Stimulated activated memory B cell treated with anti-CD40 and anti-IgM and Interleukin-4, amounts not matched to agents 10 μg/mL and 1 μg/mL and 100 μg/mL, for 72 hours (primary cell): Measurements from ENCODE around the gene NFYC.

Source experiments
- ATAC-seq: fragments of 150-1000 bp; cut with Tn5 transposase; 2 replicates; pipeline ENCODE4 v1.10.0; 2021
- H3K27ac Mint-ChIP-seq: one replicate; pipeline ENCODE4 v1.8.0; 2022; ENCODE audit warnings: mild to moderate bottlenecking, mixed read lengths
- H3K27me3 Mint-ChIP-seq: one replicate; pipeline ENCODE4 v1.8.0; 2022; ENCODE audit warnings: mixed read lengths
- H3K36me3 Mint-ChIP-seq: one replicate; pipeline ENCODE4 v1.8.0; 2022; ENCODE audit warnings: mixed read lengths
- H3K4me1 Mint-ChIP-seq: one replicate; pipeline ENCODE4 v1.8.0; 2022; ENCODE audit warnings: mixed read lengths
- H3K4me3 Mint-ChIP-seq: one replicate; pipeline ENCODE4 v1.8.0; 2022; ENCODE audit warnings: mild to moderate bottlenecking, moderate library complexity, mixed read lengths
- H3K9me3 Mint-ChIP-seq: one replicate; pipeline ENCODE4 v1.8.0; 2022; ENCODE audit warnings: mixed read lengths

Gene NFYC

GRCh38 chr1:40808002-40808401 is 116.5 kb downstream of the NFYC start:
- no peak overlapping the region for H3K4me3 Mint-ChIP-seq
- H3K27ac Mint-ChIP-seq: no peak overlapping the region
- H3K27me3 Mint-ChIP-seq: peaks cover 5% of the 10 kb centered on the region
- no peaks in the 10 kb centered on the region for H3K36me3 Mint-ChIP-seq
- H3K4me1 Mint-ChIP-seq: peaks cover 34% of the 10 kb centered on the region
- peaks cover 7% of the 10 kb centered on the region for H3K9me3 Mint-ChIP-seq
- no peak for ATAC-seq

DNA sequence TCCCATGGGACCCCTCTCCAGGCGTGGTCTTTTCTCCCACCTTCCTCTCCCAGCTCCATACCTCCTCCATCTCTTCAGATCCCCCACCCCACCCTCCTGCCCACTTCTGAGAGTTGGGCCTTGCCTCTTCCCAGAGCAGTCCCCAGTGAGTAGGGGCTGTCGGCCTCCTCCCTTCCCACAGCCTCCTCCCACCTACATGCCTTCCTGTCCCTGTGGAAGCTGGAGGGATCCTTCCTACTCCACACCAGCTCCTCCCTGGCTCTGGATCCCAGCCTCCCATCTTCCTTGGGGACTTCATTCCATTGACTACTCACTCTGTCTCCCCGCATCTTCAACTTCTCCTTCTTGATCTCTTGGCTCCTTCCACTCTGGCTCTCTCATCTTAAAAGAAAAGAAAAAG is 116.9 kb downstream of the NFYC start:
- Mint-ChIP-seq H3K36me3 (no peaks in the 10 kb centered on the region), H3K27me3 (peaks cover 8% of the 10 kb centered on the region), H3K4me3 (no peak overlapping the region), H3K27ac (peak overlapping the region; percentile 59), H3K9me3 (peaks cover 7% of the 10 kb centered on the region), H3K4me1 (peaks cover 29% of the 10 kb centered on the region)
- no peak for ATAC-seq

- peaks cover 8% of the 10 kb centered on the region for H3K27me3 Mint-ChIP-seq
- peak overlapping the region; percentile 59 for H3K27ac Mint-ChIP-seq
- H3K4me1 Mint-ChIP-seq: peaks cover 24% of the 10 kb centered on the region
- H3K9me3 Mint-ChIP-seq: peaks cover 7% of the 10 kb centered on the region
- ATAC-seq: peak; percentile 25
- H3K4me3 Mint-ChIP-seq: no peak overlapping the region
- H3K36me3 Mint-ChIP-seq: no peaks in the 10 kb centered on the region
Measured at GRCh38 chr1:40808909-40809308, 117.4 kb downstream of the NFYC start.

DNA sequence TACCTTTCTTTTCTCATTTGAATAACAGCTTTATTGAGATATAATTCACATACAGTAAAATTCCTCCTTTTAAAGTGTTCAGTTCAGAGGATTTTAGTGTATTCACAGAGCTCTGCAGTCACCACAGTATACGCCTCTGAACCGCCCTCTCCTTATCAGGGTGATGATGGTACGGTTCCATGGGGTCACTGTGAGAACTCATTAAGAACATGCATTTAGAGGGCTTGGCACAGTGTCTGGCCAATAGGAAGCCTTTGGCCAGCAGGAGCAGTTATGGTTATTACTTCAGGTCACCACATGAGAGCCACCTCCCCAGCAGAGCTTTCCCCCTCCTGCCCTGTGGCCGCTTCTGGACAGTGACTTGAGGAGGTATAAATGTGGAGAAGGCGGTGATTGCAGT is 119.4 kb downstream of the NFYC start:
- H3K27ac Mint-ChIP-seq: no peak overlapping the region
- peaks cover 22% of the 10 kb centered on the region for H3K4me1 Mint-ChIP-seq
- peaks cover 8% of the 10 kb centered on the region for H3K27me3 Mint-ChIP-seq
- ATAC-seq: no peak
- no peaks in the 10 kb centered on the region for H3K36me3 Mint-ChIP-seq
- H3K4me3 Mint-ChIP-seq: no peak overlapping the region
- peaks cover 7% of the 10 kb centered on the region for H3K9me3 Mint-ChIP-seq

DNA sequence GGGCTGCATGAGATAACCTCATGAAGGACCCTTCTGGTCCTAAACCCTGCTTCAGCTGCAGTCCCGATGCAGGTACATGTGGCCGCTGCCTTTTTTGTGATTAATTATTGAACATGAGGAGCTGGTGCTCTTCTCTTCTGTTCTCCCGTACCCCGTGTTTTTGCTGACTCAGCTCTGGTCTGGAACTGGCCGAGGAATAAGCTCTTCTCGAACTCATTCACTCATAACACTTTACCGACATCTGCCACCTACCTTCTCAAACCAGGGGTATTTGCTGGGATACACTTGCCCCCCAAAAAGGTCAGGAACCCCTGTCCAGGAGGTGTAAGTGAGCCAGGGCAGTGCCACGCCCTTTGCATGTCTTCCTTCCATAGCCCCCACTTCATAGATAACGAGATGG is 123.9 kb downstream of the NFYC start:
- Mint-ChIP-seq H3K4me3 (no peak overlapping the region), H3K27ac (no peak overlapping the region), H3K36me3 (no peaks in the 10 kb centered on the region), H3K9me3 (no peaks in the 10 kb centered on the region), H3K4me1 (peaks cover 23% of the 10 kb centered on the region), H3K27me3 (peaks cover 8% of the 10 kb centered on the region)
- ATAC-seq: no peak

DNA sequence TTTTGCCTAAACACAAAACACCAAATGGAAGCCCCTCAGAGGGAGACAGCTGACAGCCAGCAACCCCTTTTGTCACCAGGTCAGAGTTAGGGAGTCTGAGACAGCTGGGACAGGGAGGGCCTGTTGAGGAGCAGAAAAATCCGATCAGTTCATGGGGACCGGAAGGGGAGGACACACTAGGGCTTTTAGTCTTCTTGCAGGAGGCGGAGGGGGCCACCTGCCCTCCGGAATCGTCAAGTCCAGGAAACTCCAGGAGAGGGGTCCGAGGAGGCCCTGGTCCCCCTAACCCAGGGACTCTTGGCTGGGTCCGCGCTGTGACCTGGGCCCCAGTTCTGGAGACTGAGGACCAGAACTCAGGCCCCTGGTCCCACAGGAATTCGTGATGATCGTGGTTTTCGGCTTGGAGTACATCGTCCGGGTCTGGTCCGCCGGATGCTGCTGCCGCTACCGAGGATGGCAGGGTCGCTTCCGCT is 126.3 kb downstream of the NFYC start:
- ATAC-seq: peak; percentile 46
- peaks cover 5% of the 10 kb centered on the region for H3K27me3 Mint-ChIP-seq
- H3K9me3 Mint-ChIP-seq: no peaks in the 10 kb centered on the region
- peaks cover 21% of the 10 kb centered on the region for H3K4me1 Mint-ChIP-seq
- H3K4me3 Mint-ChIP-seq: peak overlapping the region; percentile 80
- H3K27ac Mint-ChIP-seq: peak overlapping the region; percentile 77
- H3K36me3 Mint-ChIP-seq: no peaks in the 10 kb centered on the region

GRCh38 chr1:40818264-40818961 is 126.9 kb downstream of the NFYC start:
- H3K27me3 Mint-ChIP-seq: no peaks in the 10 kb centered on the region
- no peaks in the 10 kb centered on the region for H3K9me3 Mint-ChIP-seq
- peak overlapping the region; percentile 80 for H3K4me3 Mint-ChIP-seq
- peak overlapping the region; percentile 77 for H3K27ac Mint-ChIP-seq
- H3K36me3 Mint-ChIP-seq: no peaks in the 10 kb centered on the region
- peak; percentile 94 for ATAC-seq
- peaks cover 21% of the 10 kb centered on the region for H3K4me1 Mint-ChIP-seq

GRCh38 chr1:40819101-40819500 is 127.6 kb downstream of the NFYC start:
- no peaks in the 10 kb centered on the region for H3K36me3 Mint-ChIP-seq
- H3K27ac Mint-ChIP-seq: peak overlapping the region; percentile 77
- H3K27me3 Mint-ChIP-seq: no peaks in the 10 kb centered on the region
- H3K4me1 Mint-ChIP-seq: peaks cover 21% of the 10 kb centered on the region
- ATAC-seq: no peak
- peak overlapping the region; percentile 80 for H3K4me3 Mint-ChIP-seq
- H3K9me3 Mint-ChIP-seq: no peaks in the 10 kb centered on the region

DNA sequence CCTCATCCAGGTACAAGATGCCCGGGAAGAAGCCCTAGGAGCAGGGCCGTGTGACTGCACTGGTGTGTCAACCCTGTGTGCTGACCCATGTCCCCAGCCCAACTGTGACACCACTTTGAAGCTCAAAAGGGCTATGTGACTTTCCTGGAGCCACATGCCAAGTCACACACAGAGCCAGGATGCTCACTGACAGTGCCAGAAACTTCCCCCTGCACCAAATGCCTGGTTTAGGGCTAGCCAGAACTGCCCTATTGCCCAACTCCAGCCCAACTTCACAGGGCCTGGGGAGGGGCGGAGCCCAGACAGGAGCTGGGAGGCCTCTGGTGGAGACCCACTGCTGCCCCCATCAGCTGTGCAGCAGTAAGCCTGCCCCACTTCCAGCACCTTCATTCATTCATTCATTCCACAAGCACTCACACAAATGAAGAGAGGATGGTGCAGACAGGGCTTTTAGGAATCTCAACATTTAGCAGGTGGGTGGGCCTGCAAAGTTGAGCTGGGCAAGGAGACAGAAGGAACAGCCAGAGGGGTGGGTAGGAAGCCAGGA is 128.8 kb downstream of the NFYC start:
- ATAC-seq: no peak
- Mint-ChIP-seq H3K36me3 (no peaks in the 10 kb centered on the region), H3K27me3 (no peaks in the 10 kb centered on the region), H3K27ac (no peak overlapping the region), H3K4me1 (peaks cover 27% of the 10 kb centered on the region), H3K4me3 (no peak overlapping the region), H3K9me3 (no peaks in the 10 kb centered on the region)
